Testis (tissue), 3 donors: ENCODE results near the gene DNAH9. TPM values are rescaled to one million over a fixed set of nuclear protein-coding genes. Genes with fewer than 3 reads are reported as not detected.

ENCODE experiments used
- DNase-seq: peaks from one replicate; pipeline ENCODE4 v3.0.0-alpha.2; 2019
- H3K27ac ChIP-seq, 2 donors: fragments of 200-600 bp; sonication (generic); one replicate each; pipeline ENCODE4 v1.5.1; 2019
- H3K27me3 ChIP-seq: fragments of 200-600 bp; sonication (generic); one replicate; pipeline ENCODE4 v1.5.1; 2019
- H3K36me3 ChIP-seq: fragments of 200-600 bp; sonication (generic); one replicate; pipeline ENCODE4 v1.5.1; 2017; ENCODE audit warnings: low read depth; ENCODE audit errors: missing control alignments
- H3K4me1 ChIP-seq: fragments of 200-600 bp; sonication (generic); one replicate; pipeline ENCODE4 v1.5.1; 2019
- H3K4me3 ChIP-seq, 2 donors: fragments of 200-600 bp; sonication (generic); one replicate each; pipeline ENCODE4 v1.5.1; 2017 to 2019
- H3K9me3 ChIP-seq: fragments of 200-600 bp; sonication (generic); one replicate; pipeline ENCODE4 v1.5.1; 2017
- CTCF ChIP-seq, 3 experiments: fragments of 450-650 bp in 2 of 3; fragments of 200-600 bp in 1 of 3; sonication (generic) in 1 of 3; IDR thresholded peaks; one replicate each; pipeline ENCODE4 v1.5.1; 2016 to 2019; ENCODE audit warnings: antibody characterized with exemption in 3 of 3, mild to moderate bottlenecking in 2 of 3, moderate library complexity in 1 of 3
- POLR2A ChIP-seq: fragments of 450-650 bp; IDR thresholded peaks from one replicate; pipeline ENCODE4 v1.6.1; 2017; ENCODE audit warnings: antibody characterized with exemption, mild to moderate bottlenecking, moderate library complexity
- WGBS, 2 donors: methylation state at CpG; one replicate each; pipeline ENCODE4 v1.1.5; 2018; 5-methylcytosine and 5-hydroxymethylcytosine counted together
- intact Hi-C: fragments of 100-400 bp; cut with DNase I; formaldehyde crosslinking; loops from one replicate; pipeline ENCODE4 v1.15.1; 2023; ENCODE audit warnings: low total_unique reads
- polyA plus RNA-seq: library from polyadenylated mRNA; stranded (reverse); fragments of 350-450 nt; fragmentation: Illumina TruSeq; extraction: RNeasy Lipid Tissue Mini Kit (QIAGEN cat#74804); gene quantifications from one replicate; pipeline ENCODE4 v1.2.3, GENCODE V29; 2014; ENCODE audit warnings: low read depth, low replicate concordance; ENCODE audit not compliant: insufficient read depth
- total RNA-seq, 2 donors: library from RNA; depleted of rRNA; stranded (reverse); fragments of >200 nt; gene quantifications; one replicate each; pipeline ENCODE4 v1.2.3, GENCODE V29; 2016

DNAH9 gene
- total and polyA plus RNA-seq, 3 donors from 2014 or later: 15.4 to 22.9 (median 19.4) TPM

- H3K27me3 ChIP-seq: no peaks in the 10 kb centered on the region
- no peaks in the 10 kb centered on the region for H3K36me3 ChIP-seq
- intact Hi-C loops: no loop called here
- WGBS, 2 donors: 75 to 78% methylated on average over 10 of the region's 10 CpGs
- DNase-seq: no peak
- TF ChIP-seq POLR2A: no peak
- TF ChIP-seq CTCF (IDR thresholded peaks at IDR 0.05): no peak
- no peak overlapping the region for H3K27ac ChIP-seq
- H3K4me3 ChIP-seq: no peak overlapping the region
- no peaks in the 10 kb centered on the region for H3K4me1 ChIP-seq
- H3K9me3 ChIP-seq: no peaks in the 10 kb centered on the region
Measured at GRCh38 chr17:11832401-11833137, 234.3 kb downstream of the DNAH9 start.

- Histone ChIP-seq H3K27me3 (no peaks in the 10 kb centered on the region), H3K36me3 (no peaks in the 10 kb centered on the region), H3K9me3 (no peaks in the 10 kb centered on the region), H3K4me1 (no peaks in the 10 kb centered on the region), H3K4me3 (no peak overlapping the region), H3K27ac (no peak overlapping the region)
- intact Hi-C loops: no loop called here
- no peak for DNase-seq
- TF ChIP-seq CTCF (IDR thresholded peaks at IDR 0.05): no peak
- no peak for TF ChIP-seq POLR2A
- WGBS, 2 donors: 86 to 89% methylated on average over 5 of the region's 5 CpGs
Measured at GRCh38 chr17:11836508-11836907, 238.2 kb downstream of the DNAH9 start.

GRCh38 chr17:11840052-11840451 lies 241.8 kb downstream of the DNAH9 start:
- H3K27ac ChIP-seq: no peak overlapping the region
- TF ChIP-seq CTCF (IDR thresholded peaks at IDR 0.05): no peak
- TF ChIP-seq POLR2A: no peak
- H3K9me3 ChIP-seq: no peaks in the 10 kb centered on the region
- no peaks in the 10 kb centered on the region for H3K36me3 ChIP-seq
- no peaks in the 10 kb centered on the region for H3K4me1 ChIP-seq
- DNase-seq: no peak
- 87 to 89% methylated on average over 2 of the region's 2 CpGs for WGBS, 2 donors
- no peak overlapping the region for H3K4me3 ChIP-seq
- H3K27me3 ChIP-seq: no peaks in the 10 kb centered on the region
- intact Hi-C loops: no loop called here

- no peak for DNase-seq
- TF ChIP-seq CTCF (IDR thresholded peaks at IDR 0.05) (no peak), POLR2A (no peak)
- Histone ChIP-seq H3K36me3 (no peaks in the 10 kb centered on the region), H3K9me3 (no peaks in the 10 kb centered on the region), H3K27me3 (no peaks in the 10 kb centered on the region), H3K27ac (no peak overlapping the region), H3K4me1 (no peaks in the 10 kb centered on the region), H3K4me3 (no peak overlapping the region)
- WGBS, 2 donors: 33 to 46% methylated on average over 2 of the region's 2 CpGs
- intact Hi-C loops: no loop called here
Measured at GRCh38 chr17:11840831-11841230, 242.6 kb downstream of the DNAH9 start.

- no peak overlapping the region for H3K4me3 ChIP-seq
- intact Hi-C loops: no loop called here
- no peaks in the 10 kb centered on the region for H3K4me1 ChIP-seq
- H3K27me3 ChIP-seq: no peaks in the 10 kb centered on the region
- no peak for DNase-seq
- WGBS, 2 donors: 47 to 76% methylated on average over 2 of the region's 2 CpGs
- no peaks in the 10 kb centered on the region for H3K36me3 ChIP-seq
- H3K9me3 ChIP-seq: no peaks in the 10 kb centered on the region
- TF ChIP-seq CTCF (IDR thresholded peaks at IDR 0.05): no peak
- no peak for TF ChIP-seq POLR2A
- H3K27ac ChIP-seq: no peak overlapping the region
Measured at GRCh38 chr17:11848330-11848729, 250.1 kb downstream of the DNAH9 start.
